K562 (cell line): ENCODE measurements around the gene TMEM39A. TPM values are rescaled to one million over a fixed set of nuclear protein-coding genes. Genes with fewer than 3 reads are reported as not detected.

ENCODE experiments used
- ATAC-seq: fragments of 200-7000 bp; cut with Tn5 transposase; 3 replicates; pipeline ENCODE4 v1.9.1; 2020; ENCODE audit warnings: moderate library complexity
- BruUV-seq: library from RNA; stranded (reverse); fragments of 400-500 nt; replicated peaks from 2 replicates; lab custom pipeline; 2021; lab: Mats Ljungman, UMichigan
- CTCF ChIA-PET: fragments of 300-600 bp; formaldehyde crosslinking; extraction: SDS; loops from one replicate; lab custom pipeline; 2021; ENCODE audit warnings: low intra/inter-chr PET ratio; lab: Yijun Ruan, JAX
- POLR2A ChIA-PET: fragments of 300-600, 350-650 bp; sonication (Branson Sonifier 250); formaldehyde crosslinking; extraction: SDS; loops from one replicate; lab custom pipeline; 2021; ENCODE audit warnings: antibody characterized with exemption, inconsistent platforms; lab: Yijun Ruan, JAX
- DNase-seq, 4 experiments: peaks; one replicate each; pipeline versions ENCODE4 v3.0.0 to v3.0.0-alpha.2; 2011 to 2018; ENCODE audit warnings: low spot score in 3 of 4, mixed read lengths in 3 of 4; ENCODE audit errors: extremely low read depth in 1 of 4
- FAIRE-seq: peaks from 2 replicates; lab custom pipeline; 2011; peaks lifted over from hg19 to GRCh38; lab: Jason Lieb, UNC
- H2AFZ ChIP-seq: 2 replicates; pipeline ENCODE4 v1.6.0; 2011; ENCODE audit warnings: low read depth, low read length, control low read depth, inconsistent platforms
- H3K27ac ChIP-seq: fragments of 200-600 bp; 3 replicates; pipeline ENCODE4 v1.8.0; 2011; ENCODE audit warnings: low read depth, mild to moderate bottlenecking, control low read depth, inconsistent platforms, low read length, moderate library complexity, mixed read lengths; ENCODE audit errors: extremely low read depth
- H3K27me3 ChIP-seq, 2 experiments: fragments of 300-600 bp in 1 of 2; 2 replicates in 1 of 2; 3 replicates in 1 of 2; pipeline versions ENCODE4 v1.6.0 to v1.8.0; 2011; ENCODE audit warnings: inconsistent platforms in 2 of 2, low read length in 2 of 2, mild to moderate bottlenecking in 1 of 2, mixed read lengths in 1 of 2, moderate library complexity in 1 of 2; ENCODE audit not compliant: control insufficient read depth in 2 of 2, insufficient read depth in 2 of 2
- H3K36me3 ChIP-seq: fragments of 300-600 bp; 3 replicates; pipeline ENCODE4 v1.8.0; 2011; ENCODE audit warnings: mild to moderate bottlenecking, low read length, inconsistent platforms; ENCODE audit not compliant: control insufficient read depth, insufficient read depth
- H3K4me1 ChIP-seq, 2 experiments: fragments of 200-600 bp in 1 of 2; replicated peaks in 1 of 2; 2 replicates in 1 of 2; 3 replicates in 1 of 2; pipeline versions ENCODE4 v1.5.1 to v1.8.0; 2011; ENCODE audit warnings: inconsistent platforms in 2 of 2, low read length in 2 of 2, mild to moderate bottlenecking in 1 of 2, mixed read lengths in 1 of 2, moderate library complexity in 1 of 2; ENCODE audit not compliant: control insufficient read depth in 2 of 2, insufficient read depth in 2 of 2
- H3K4me2 ChIP-seq: 2 replicates; pipeline ENCODE4 v1.6.1; 2011; ENCODE audit warnings: low read length, control low read depth, inconsistent platforms, mixed read lengths; ENCODE audit not compliant: insufficient read depth
- H3K4me3 ChIP-seq: fragments of 200-600 bp; sonication (generic), shearing (Covaris generic); 2 replicates; pipeline ENCODE4 v1.5.1; 2016; ENCODE audit warnings: control low read depth, inconsistent platforms
- H3K79me2 ChIP-seq: fragments of 200-600 bp; 3 replicates; pipeline ENCODE4 v1.8.0; 2011; ENCODE audit warnings: low read length, inconsistent platforms; ENCODE audit not compliant: control insufficient read depth, insufficient read depth
- H3K9ac ChIP-seq, 2 experiments: 2 replicates each; pipeline versions ENCODE4 v1.6.0 to v1.6.1; 2011; ENCODE audit warnings: low read depth in 2 of 2, low read length in 2 of 2, control low read depth in 1 of 2, inconsistent platforms in 1 of 2, mild to moderate bottlenecking in 1 of 2, mixed read lengths in 1 of 2; ENCODE audit not compliant: insufficient read depth in 1 of 2
- H3K9me1 ChIP-seq: one replicate; pipeline ENCODE4 v1.6.0; 2011; ENCODE audit warnings: inconsistent platforms, mild to moderate bottlenecking, low read length, moderate library complexity; ENCODE audit not compliant: control insufficient read depth, insufficient read depth
- H3K9me3 ChIP-seq: replicated peaks from 2 replicates; pipeline ENCODE4 v1.5.1; 2011; ENCODE audit warnings: low read depth, low read length, inconsistent platforms; ENCODE audit not compliant: control insufficient read depth, insufficient read depth
- H4K20me1 ChIP-seq: replicated peaks from 2 replicates; pipeline ENCODE4 v1.6.1; 2011; ENCODE audit warnings: low read length, inconsistent platforms, mixed read lengths; ENCODE audit not compliant: control insufficient read depth, insufficient read depth
- BMI1 ChIP-seq: fragments of 150-350 bp; IDR thresholded peaks from 2 replicates; pipeline ENCODE4 v1.6.1; 2014; ENCODE audit warnings: low read length
- CREM ChIP-seq: IDR thresholded peaks from 2 replicates; pipeline ENCODE4 v1.6.1; 2014; ENCODE audit warnings: antibody characterized with exemption, low read depth
- FOXJ2 ChIP-seq: fragments of 200-800 bp; sonication (Bioruptor generic); IDR thresholded peaks from 2 replicates; pipeline ENCODE4 v1.6.1; 2016; ENCODE audit warnings: missing genetic modification characterization, missing compliant biosample characterization
- MED1 ChIP-seq: sonication (generic); formaldehyde crosslinking; IDR thresholded peaks from 2 replicates; pipeline ENCODE4 v1.8.1; 2023; ENCODE audit warnings: missing genetic modification reagents, borderline replicate concordance
- PHTF2 ChIP-seq: fragments of 250-450 bp; sonication (Bioruptor Pico); IDR thresholded peaks from 2 replicates; pipeline ENCODE4 v1.5.0; 2021; ENCODE audit warnings: mild to moderate bottlenecking
- RAD21 ChIP-seq, 2 experiments: fragments of 250-450 bp in 1 of 2; fragments of 450-650 bp in 1 of 2; sonication (Bioruptor Pico) in 1 of 2; formaldehyde crosslinking in 1 of 2; IDR thresholded peaks in 1 of 2; conservative IDR thresholded peaks in 1 of 2; 2 replicates each; pipeline versions ENCODE4 v1.4.0 to v1.8.0; 2020 to 2022; ENCODE audit warnings: mild to moderate bottlenecking in 2 of 2, moderate library complexity in 1 of 2
- ZNF23 ChIP-seq: fragments of 250-450 bp; sonication (Bioruptor Pico); IDR thresholded peaks from 2 replicates; pipeline ENCODE4 v1.4.0; 2020; ENCODE audit warnings: mild to moderate bottlenecking
- ZNF444 ChIP-seq: fragments of 250-450 bp; sonication (Bioruptor Pico); IDR thresholded peaks from 2 replicates; pipeline ENCODE4 v1.4.0; 2020; ENCODE audit warnings: mild to moderate bottlenecking, moderate library complexity
- WGBS: fragments of 100-300 bp; shearing (Covaris generic); methylation state at CpG from one replicate; pipeline ENCODE4 v1.1.6; 2016; ENCODE audit warnings: low coverage, mixed read lengths; ENCODE audit not compliant: insufficient coverage; ENCODE audit errors: missing lambda C conversion rate; 5-methylcytosine and 5-hydroxymethylcytosine counted together
- in situ Hi-C: fragments of 300-500 bp; cut with MboI; formaldehyde crosslinking; loops from 4 replicates; pipeline ENCODE4 v1.15.0; 2018; ENCODE audit warnings: inconsistent platforms, mixed read lengths
- intact Hi-C: fragments of 100-400 bp; cut with micrococcal nuclease; formaldehyde crosslinking; loops from 2 replicates; pipeline ENCODE4 v1.14.2; 2022
- polyA plus RNA-seq, 8 experiments: library from polyadenylated mRNA; depleted of rRNA in 4 of 8; stranded (reverse) in 5 of 8; unstranded in 3 of 8; fragments of >200 nt; fragmentation: Nextera tagmentation in 2 of 8; fragmentation: Illumina TruSeq in 1 of 8; extraction: Ambion mirVana in 2 of 8; extraction: Trizol in 1 of 8; gene quantifications; 2 replicates each; pipeline versions ENCODE4 v1.2.1 to v1.2.3, GENCODE V29; 2011 to 2014; ENCODE audit warnings: inconsistent platforms in 1 of 8, missing spikeins in 1 of 8
- total RNA-seq, 7 experiments: library from RNA; depleted of rRNA in 6 of 7; stranded (reverse); fragments of >200 nt in 6 of 7; fragmentation: Illumina TruSeq in 2 of 7; extraction: Trizol in 2 of 7; gene quantifications; 2 replicates each; pipeline versions ENCODE4 v1.2.1 to v1.2.3, GENCODE V29; 2011 to 2021; ENCODE audit warnings: low replicate concordance in 1 of 7
- TF ChIP-seq, protein P1 (sequence below): sonication (generic); formaldehyde crosslinking; IDR thresholded peaks from 2 replicates; pipeline ENCODE4 v1.8.0; 2023; ENCODE audit warnings: missing genetic modification reagents, mild to moderate bottlenecking, borderline replicate concordance
- TF ChIP-seq, protein P2 (sequence below): IDR thresholded peaks from 2 replicates; pipeline ENCODE4 v1.6.1; 2016; ENCODE audit warnings: missing genetic modification characterization, missing compliant biosample characterization

TMEM39A gene
- total and polyA plus RNA-seq, 9 of the 15 experiments (the other 6 are each of a cell fraction or from before 2014, with no cell fraction given), result 12.0 to 41.5 (median 15.4) TPM

DNA sequence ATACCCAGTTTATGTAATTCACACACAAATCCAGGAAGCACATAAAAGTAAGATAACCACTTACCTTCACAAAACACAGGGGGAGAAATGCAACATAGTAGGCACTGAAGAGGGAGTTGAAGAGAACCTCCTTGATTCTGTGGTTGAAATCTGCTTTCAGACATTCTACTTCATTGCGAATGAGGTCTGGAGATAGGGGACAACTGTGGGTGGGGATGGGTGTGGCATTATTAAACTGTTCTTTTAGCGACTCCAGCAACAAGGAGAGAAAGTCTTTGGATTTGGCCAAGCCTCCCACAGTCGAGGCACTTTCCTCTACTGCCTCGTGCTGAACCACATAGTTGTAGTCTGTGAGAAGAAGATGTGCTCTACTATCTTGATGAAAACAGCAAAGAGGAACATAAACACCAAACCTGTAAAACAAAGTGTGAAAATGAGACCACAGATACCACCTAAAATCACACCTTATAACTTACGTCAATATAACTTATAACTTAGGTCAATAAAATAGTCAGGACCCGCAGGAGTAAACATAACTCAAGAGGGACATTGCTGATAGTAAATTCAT lies 25.6 kb downstream of the TMEM39A start:
- FAIRE-seq, result no peak
- intact Hi-C loops, result no loop called here
- Histone ChIP-seq H3K4me2 (no peak overlapping the region), H3K9ac (no peak overlapping the region), H3K9me3 (no peaks in the 10 kb centered on the region; the same call in 1 of the 2 replicates), H3K36me3 (peaks cover 72% of the 10 kb centered on the region), H3K79me2 (no peaks in the 10 kb centered on the region), H3K4me1 (no peaks in the 10 kb centered on the region), H2AFZ (no peak overlapping the region), H4K20me1 (no peaks in the 10 kb centered on the region), H3K4me3 (no peak overlapping the region), H3K27ac (no peak overlapping the region), H3K27me3 (no peaks in the 10 kb centered on the region), H3K9me1 (no peaks in the 10 kb centered on the region)
- POLR2A ChIA-PET, result interaction anchor here (0.6 to 1.6 kb wide), 2 partner anchors 10 to 19 kb away, joined by 3 to 4 read pairs; no protein-coding TSS in a partner anchor
- in situ Hi-C loops, result no loop called here
- 49% methylated on average over 6 of the region's 6 CpGs for WGBS
- peak in 1 of 4 experiments; percentile 6 for DNase-seq
- no peak for ATAC-seq
- BruUV-seq, result no TSS peak
- TF ChIP-seq BMI1 (no peak), PHTF2 (CRISPR knock-in tag) (no peak), ZNF23 (no peak), CREM (no peak), FOXJ2 (no peak), RAD21 (CRISPR knock-in tag; conservative IDR thresholded peaks at IDR 0.05 in 1 of 2, IDR thresholded peaks at IDR 0.05 in 1 of 2) (no peak), ZNF444 (no peak), MED1 (CRISPR knock-in tag) (no peak)
- TF ChIP-seq, protein P1, sequence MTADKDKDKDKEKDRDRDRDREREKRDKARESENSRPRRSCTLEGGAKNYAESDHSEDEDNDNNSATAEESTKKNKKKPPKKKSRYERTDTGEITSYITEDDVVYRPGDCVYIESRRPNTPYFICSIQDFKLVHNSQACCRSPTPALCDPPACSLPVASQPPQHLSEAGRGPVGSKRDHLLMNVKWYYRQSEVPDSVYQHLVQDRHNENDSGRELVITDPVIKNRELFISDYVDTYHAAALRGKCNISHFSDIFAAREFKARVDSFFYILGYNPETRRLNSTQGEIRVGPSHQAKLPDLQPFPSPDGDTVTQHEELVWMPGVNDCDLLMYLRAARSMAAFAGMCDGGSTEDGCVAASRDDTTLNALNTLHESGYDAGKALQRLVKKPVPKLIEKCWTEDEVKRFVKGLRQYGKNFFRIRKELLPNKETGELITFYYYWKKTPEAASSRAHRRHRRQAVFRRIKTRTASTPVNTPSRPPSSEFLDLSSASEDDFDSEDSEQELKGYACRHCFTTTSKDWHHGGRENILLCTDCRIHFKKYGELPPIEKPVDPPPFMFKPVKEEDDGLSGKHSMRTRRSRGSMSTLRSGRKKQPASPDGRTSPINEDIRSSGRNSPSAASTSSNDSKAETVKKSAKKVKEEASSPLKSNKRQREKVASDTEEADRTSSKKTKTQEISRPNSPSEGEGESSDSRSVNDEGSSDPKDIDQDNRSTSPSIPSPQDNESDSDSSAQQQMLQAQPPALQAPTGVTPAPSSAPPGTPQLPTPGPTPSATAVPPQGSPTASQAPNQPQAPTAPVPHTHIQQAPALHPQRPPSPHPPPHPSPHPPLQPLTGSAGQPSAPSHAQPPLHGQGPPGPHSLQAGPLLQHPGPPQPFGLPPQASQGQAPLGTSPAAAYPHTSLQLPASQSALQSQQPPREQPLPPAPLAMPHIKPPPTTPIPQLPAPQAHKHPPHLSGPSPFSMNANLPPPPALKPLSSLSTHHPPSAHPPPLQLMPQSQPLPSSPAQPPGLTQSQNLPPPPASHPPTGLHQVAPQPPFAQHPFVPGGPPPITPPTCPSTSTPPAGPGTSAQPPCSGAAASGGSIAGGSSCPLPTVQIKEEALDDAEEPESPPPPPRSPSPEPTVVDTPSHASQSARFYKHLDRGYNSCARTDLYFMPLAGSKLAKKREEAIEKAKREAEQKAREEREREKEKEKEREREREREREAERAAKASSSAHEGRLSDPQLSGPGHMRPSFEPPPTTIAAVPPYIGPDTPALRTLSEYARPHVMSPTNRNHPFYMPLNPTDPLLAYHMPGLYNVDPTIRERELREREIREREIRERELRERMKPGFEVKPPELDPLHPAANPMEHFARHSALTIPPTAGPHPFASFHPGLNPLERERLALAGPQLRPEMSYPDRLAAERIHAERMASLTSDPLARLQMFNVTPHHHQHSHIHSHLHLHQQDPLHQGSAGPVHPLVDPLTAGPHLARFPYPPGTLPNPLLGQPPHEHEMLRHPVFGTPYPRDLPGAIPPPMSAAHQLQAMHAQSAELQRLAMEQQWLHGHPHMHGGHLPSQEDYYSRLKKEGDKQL (CRISPR knock-in tag), result no peak
- TF ChIP-seq, protein P2, sequence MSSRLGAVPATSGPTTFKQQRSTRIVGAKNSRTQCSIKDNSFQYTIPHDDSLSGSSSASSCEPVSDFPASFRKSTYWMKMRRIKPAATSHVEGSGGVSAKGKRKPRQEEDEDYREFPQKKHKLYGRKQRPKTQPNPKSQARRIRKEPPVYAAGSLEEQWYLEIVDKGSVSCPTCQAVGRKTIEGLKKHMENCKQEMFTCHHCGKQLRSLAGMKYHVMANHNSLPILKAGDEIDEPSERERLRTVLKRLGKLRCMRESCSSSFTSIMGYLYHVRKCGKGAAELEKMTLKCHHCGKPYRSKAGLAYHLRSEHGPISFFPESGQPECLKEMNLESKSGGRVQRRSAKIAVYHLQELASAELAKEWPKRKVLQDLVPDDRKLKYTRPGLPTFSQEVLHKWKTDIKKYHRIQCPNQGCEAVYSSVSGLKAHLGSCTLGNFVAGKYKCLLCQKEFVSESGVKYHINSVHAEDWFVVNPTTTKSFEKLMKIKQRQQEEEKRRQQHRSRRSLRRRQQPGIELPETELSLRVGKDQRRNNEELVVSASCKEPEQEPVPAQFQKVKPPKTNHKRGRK (tag), result no peak
- CTCF ChIA-PET, result no interaction called here
